ENCODE results near the gene KBTBD13. TPM values are rescaled to one million over a fixed set of nuclear protein-coding genes. Genes with fewer than 3 reads are reported as not detected.
"Not testable (repeated sequence)": the region's sequence is repeated elsewhere in the genome, so short reads cannot be mapped to it uniquely, and the experiment has no call there.

Gene KBTBD13
- total RNA-seq, 1 donor from 2014 or later = not detected

DNA sequence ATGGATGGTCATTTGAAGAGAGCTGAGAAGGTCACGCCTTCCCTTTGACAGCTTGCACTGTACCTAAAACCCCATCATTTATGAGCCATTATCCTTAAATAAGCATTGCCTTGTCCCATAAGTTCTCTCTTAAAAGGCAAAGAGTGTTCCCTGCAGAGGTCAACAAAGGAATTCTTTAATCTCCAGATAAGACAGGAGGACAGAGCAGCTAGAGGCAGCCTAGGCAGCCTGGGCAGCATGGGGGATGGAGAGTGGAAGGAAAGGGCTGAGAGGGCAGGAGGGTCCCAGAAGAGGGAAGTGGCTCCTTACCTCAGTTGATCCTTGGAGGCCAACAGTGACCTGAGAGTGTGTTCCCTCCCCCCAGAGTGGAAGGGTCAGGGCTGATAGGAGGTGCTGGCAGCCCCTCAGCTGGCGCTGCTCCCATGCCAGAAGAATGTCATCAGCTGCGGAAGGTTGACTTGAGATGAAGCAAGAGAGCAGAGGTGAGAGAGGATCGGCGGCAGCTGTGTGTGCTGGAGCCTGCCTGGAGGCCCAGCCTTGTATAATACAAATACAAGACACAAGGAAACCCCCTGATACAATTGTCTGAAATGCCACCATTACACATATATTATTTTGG is 12.8 kb downstream of the KBTBD13 start:
- no peak for ATAC-seq

DNA sequence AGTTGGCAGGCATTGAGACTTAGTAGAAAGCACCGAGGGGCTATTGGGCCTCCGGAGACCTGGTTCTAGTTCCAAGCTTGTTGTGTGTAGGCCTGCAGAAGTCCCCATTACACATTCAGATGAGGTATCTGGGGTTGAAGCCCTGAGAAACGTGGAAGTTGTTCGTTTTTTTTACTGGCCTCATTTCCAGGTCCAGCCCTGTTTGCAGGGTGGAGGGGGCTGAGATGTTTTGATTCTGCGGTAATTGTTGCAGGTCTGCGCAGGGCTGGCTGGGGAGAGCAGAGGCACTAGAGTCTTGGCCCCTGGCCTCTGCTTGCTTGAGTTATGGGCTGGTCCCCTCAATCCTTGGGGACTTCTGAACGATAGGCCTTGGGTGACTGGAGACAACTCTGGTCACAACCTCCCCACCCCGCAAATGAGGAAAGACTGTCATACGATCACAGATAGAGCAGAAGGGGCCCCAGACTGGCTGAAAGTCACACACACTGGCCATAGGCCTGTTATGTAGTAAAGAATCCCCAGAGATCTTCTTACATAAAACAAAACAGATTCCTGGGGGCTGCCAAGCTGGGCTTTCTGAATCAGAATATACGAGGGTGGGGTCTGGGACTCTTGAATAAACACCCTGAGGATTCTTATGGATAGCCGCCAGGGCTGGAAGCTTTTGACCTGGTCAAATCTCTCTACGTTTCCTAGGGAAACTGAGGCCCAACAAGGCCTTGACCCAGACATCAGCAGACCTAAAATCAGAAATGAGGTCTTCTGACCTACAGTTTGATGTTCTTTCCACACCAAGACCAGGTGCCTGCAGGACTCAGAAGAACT is 15.6 kb downstream of the KBTBD13 start:
- no peak for ATAC-seq

DNA sequence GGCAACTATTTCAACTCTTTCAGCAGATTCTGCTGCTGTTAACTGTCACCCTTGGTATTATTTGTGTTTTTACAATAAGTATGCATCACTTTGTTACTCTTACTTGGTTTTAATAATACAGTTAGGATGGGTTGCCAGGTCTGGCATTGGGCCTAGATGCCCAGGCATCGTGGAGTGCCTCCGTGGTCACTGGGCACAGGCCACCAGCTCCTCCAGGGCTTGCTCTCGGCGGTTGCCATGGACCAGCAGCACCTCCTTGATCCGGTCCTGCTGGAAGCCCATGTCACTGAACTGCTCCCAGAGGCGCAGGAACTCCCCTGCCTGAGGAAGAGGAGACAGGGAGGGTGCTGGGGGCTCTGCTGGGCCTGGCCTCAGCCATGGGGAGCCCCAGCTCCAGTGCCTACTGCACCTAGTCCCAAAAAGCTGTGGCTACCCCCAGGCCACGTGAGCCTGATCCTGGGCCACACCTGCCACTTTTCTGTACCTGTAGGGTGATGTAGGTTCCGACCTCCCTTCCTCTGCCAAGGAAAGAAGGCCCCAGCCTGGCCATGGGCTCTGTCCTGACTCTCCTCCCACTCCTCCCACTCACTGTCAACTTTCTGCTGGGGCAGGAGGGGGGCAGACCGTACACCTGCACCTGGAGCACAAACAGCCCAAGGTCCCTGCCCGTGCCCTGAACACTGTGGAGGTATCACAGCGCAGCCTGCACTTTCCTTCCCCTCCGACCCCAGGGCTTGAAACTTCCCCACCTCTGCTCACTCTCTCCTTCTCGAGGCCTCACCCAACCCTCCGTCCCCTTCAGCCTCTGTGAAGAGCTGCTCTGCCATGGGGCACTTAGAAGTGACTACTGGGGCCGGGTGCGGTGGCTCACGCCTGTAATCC is 16.6 kb downstream of the KBTBD13 start:
- no peak for ATAC-seq

DNA sequence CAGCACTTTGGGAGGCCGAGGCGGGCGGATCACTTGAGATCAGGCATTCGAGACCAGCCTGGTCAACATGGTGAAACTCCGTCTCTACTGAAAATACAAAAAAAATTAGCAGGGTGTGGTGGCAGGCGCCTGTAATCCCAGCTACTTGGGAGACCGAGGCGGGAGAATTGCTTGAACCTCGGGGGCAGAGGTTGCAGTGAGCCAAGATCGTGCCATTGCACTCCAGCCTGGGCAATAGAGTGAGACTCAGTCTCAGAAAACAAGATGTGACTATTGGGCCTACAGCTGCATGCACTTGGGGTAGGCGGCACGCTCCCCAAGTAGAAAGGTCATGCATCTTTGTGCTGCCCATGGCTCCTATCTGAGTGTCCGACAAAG is 17.2 kb downstream of the KBTBD13 start:
- ATAC-seq = not testable (repeated sequence)

DNA sequence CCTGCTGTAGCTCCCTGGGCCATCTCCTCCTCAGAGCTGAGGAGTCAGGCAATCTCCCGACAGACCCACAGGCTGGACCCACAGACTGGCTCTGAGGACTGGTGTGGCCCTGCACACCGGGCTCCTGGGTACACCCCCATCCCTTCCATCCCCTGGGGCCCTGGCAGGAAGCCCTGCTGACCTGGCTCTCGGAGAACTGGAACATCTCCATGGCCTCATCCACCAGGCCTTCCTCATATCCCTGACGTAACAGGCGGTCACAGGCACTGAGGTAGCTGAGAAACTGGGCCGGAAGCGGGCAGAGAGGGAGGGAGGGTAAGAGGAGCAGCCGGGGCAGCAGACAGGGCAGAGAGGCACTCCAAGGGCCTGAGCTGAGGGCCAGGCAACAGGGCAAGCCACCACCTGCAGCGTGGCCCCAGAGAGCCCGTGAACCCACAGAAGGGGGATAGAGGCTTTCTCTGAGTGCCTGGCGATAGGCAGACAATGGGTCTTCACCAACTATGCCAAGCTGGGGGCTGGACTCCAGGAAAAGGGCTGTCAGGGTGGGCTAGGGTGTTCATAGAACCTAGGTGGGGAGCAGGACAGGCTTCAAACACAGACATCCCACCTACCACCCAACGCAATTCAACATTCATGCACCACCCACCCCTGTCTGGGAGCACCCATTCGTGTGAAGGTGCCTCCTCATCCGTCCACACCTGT is 17.9 kb downstream of the KBTBD13 start:
- ATAC-seq = no peak

DNA sequence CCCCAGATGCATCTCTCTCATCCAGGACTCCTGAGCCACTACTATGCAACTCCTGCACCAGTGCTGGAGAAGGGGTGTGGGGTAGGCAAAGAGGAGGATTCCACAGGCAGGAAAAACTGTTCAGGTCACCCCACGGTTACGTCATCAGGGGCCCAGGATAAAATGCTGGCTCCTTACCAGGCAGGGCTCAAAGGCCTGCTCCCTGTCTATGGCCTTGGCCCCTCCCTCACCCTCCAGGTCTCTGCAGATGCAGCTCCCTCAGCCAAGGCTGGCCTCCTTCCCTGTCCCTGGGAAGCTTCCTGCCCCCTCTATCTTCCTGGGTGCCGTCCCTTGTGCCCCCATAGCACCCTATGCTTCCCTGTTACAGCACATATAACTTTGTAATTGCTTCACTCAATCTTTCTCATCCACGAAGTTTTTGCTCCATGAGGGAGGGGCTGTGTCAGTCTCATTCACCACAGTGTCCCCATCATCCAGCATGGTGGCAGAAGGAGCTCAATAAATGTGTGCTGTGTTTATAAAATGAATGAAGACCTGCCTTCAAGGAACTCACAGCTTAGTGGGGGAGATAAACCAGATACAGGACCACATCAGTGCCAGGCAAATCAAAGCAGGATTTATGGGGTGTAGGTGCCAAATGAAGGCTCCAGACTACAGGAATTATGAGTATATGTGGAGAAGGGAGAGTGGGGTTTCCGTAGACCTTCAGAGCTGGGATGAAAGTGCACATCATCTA is 18.6 kb downstream of the KBTBD13 start:
- ATAC-seq = peak; percentile 22

DNA sequence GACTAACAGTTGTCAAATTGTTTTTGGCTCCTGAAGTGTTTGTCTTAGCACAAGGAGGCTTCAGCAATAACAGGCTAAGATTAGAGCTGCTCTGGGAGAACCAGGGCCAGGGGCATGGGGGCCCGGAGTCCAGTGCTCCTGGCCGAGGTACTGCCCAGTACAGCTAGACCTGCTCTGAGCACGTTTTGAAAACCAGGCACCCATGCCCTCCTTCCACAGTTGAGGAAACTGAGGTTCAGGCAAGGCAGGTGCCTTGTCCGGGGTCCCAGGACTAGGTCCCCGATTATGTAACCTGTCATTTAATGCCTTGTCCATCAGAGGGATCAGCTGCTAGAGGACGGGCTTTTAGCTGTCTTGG is 19.2 kb downstream of the KBTBD13 start:
- ATAC-seq = no peak

DNA sequence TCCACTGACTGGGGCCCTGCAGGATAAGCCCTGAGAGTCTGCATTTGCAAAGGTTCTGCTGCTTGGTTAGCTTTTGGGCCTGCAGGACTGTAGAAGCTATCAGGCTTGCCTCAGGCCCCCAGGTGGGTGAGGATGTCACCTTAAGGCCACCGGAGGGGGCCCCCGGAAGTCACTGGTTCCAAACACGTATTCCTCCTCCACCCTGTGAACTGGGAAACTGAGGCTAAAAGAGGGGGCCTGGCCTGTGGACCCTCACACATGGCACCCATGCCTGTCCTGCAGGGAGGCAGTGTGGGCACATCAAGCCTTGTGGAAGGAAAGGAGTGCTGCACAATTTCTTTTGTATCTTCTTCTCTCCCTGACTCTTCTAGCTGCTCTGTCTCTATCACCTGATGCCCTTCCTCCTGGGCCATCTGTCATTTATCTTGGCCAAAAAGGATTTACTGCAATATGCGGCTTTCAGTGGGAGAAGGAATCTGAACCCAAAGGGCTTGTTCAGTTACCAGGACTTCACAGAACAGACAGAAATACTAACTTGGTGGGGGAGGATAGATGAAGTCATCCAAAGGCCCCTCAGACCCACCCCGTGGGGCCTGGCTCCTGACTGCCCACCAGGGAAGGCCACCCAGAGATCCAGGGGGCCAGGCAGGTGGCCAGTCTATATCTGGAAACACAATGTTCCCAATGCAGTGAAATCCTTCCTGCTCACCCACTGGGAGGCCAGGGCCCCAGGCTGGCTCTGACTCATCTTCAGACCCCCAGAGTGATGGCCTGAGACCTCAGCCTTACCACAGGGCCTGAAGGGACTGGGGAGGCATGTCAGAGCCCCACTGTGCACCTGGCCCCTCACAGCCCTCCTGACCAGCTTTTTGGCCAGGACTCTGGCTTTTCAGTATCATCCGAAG is 20.2 kb downstream of the KBTBD13 start:
- no peak for ATAC-seq

DNA sequence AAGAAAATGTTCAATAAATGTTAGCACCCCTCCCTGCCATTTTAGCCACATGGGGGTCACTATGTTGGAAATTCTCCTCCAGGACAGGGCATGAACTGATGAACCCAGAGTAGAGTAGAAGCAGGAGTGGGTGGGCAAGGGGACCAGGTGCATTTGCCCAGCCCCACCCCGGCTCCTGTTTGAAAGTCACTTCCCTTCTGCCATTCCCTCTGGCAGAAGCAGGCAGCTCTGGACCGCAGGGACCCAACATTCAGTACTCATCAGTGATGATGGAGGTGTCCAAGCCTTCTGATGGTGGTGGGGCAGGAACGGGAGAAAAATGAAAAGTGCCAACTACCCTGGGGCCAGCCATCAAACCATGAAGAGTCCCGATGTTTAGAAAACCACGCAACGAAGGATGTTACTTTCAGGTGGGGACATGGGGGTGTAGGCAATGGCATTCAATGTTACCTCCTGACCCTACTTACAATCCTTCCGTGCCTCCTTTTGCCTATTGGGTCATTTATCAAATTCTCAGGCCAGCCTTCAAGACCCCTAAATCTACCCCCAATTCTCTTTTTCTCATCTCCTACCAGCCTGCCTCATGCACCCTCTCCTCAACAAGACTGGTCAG is 21.2 kb downstream of the KBTBD13 start:
- no peak for ATAC-seq

DNA sequence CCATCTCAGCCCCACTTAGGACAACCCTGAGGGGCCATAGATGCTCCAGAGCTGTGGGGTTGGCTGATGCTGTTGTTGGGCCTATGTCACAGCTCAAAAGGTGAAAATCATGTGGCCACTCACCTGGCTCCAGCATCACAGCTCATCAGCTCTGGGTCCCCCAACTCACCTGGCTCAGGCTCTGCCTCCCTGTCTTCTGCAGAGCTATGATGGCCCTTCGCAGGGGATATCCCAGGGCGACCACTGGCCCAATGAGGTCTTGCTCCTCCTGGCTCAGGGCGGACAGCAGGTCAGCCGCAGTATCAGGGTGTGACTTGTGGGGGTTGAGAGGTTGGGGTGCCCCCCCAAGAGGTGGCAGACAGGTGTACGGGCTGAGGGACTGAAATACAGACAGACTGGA is 22.8 kb downstream of the KBTBD13 start:
- ATAC-seq = no peak

DNA sequence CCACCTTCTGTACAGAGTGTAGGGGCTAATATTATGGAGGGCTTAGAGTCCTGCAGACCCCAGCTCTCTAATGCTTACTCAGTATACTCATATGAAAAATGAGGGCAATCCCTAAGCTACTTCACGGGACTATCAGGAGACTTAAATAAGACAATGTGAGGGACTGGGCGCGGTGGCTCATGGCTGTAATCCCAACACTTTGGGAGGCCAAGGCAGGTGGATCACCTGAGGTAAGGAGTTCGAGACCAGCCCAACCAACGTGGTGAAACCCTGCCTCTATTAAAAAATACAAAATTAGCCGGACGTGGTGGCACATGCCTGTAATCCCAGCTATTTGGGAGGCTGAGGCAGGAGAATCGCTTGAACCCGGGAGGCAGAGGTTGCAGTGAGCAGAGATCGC is 23.3 kb downstream of the KBTBD13 start:
- not testable (repeated sequence) for ATAC-seq

DNA sequence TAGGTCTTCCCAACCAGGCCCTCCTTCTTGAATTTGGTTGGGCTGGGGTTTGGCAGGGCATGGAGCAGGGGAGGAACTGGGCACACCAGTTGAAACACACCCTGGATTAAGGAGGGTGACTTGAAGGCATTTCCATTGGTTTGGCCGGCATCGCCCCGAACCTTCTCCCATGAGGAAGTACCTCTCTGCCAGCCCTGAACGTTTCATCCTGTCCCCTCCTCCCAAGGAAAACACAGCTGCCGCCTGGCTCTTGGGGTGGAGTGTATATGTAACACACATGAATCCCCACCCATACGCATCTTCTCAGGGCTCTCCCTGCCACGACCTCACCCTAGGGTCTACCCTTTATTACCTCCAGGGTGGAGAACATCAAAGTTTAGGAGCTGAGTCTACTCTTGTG is 23.9 kb downstream of the KBTBD13 start:
- peak; percentile 83 for ATAC-seq

DNA sequence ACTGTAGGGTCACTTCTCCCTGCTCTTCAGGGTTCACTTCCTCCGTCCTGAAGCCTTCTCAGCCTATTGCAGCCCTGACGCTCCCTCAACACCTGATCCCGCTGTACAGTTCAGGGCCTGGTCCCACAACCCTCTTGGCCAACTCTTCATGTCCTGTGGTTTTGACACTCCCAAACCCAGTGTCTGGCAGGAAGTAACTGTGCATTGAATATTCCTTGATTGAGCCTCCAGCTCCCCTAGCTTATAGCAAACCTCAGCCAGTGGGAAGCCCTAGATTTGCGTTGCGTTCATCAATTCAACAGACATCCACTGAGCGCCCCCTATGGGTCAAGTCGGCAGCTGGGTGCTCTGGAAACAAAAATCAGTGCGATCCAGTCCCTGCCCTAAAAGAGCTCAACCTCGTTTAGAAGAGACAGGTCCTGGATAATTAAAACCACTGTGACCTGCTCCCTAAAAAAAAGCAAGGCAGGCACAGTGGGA is 24.9 kb downstream of the KBTBD13 start:
- ATAC-seq = peak; percentile 57

DNA sequence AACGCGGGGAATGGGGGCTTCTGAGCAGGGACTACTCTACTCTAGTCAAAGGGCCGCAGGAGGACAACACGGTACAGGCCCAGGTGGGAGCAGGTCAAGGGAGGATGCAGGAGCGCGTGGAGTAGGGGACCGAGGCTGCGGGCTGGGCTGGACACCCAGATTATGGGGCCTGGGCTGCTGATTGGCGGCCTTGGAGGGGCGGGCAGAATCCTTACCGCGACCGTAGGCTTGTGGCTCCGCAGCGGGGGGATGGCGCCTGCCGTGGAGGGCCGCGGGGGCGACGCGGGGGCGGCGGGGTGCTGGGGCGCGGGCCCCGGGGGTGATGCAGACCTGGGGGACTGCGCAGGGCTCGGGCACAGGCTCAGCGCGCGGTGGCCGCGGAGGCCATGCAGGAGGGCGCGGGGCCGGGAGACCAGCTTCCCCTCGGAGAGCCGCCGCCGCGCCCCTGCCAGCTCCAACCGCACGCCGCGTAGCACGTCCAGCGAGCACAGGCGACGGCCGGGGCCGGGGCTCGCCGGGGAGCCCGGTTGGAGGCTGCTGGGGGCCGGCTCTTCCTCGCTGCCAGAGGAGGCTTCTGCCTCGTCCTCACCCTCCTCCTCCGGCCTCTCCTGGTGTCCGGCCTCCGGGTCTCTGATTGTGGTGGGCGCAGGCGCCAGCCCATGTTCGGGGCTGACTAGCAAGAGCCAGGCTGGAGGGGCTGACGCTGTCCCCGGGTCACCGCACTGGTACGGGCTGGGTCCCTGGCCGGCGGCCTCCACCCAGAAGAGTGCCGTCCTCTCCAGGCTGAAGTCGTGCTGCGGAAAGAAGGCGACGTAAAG is 25.6 kb downstream of the KBTBD13 start:
- ATAC-seq = no peak

DNA sequence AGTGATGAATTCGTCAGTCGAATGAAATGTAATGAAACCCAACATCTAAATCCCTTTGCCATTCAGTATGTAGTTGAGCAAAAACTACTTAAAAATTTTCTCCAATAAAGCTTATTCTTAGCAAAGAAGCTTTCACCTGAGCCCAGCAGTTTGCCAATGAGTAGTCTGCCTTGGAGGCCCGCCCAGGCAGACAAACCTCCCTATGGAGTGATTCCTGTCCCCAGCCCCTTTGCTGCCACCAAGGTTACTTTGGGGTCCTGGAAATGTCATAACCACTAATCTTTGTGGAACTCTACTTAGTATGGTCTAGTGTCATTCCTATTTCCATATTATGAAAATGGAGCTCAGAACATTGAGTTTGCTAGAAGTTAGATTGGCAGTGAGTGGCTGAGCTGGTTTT is 26.4 kb downstream of the KBTBD13 start:
- ATAC-seq = no peak

DNA sequence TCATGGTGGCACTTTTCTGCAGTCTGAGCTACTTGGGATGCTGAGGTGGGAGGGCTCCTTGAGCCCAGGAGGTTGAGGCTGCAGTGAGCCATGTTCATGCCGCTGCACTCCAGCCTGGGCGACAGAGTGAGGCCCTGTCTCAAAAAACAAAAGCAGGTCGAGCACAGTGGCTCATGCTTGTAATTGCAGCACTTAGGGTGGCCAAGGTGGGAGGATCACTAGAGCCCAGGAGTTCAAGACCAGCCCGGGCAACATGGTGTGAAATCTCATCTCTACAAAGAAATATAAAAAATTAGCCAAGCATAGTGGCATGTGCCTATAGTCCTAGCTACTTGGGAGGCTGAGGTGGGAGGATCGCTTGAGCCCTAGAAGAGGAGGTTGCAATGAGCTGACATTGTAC is 28.5 kb downstream of the KBTBD13 start:
- no peak for ATAC-seq

DNA sequence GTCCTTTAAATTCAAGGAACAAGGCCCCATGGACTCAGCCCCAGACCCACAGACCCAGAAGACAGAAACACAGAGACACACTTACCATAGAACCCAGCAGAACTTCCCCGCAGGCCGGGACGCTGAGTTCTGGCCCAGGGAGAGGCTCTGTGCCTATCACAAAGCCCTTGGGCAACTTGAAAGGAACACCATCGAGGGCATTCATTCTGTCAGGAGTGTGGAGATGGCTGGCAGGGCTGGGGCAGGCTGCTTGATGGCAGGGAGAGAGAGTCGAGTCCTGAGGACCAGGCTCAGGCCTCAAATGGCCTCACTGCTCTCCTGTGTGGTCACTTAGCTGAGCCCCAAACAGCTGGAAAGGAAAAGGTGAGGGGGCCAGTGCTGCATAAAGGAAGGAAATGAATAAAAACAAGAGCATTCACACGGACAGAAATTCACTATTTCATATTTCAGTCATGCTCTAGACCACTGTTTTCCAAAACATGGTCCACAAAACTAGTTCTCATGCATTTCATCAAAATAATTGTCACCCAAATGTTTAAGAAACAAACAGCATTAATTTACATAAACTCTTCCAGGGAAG is 29.6 kb downstream of the KBTBD13 start:
- no peak for ATAC-seq

DNA sequence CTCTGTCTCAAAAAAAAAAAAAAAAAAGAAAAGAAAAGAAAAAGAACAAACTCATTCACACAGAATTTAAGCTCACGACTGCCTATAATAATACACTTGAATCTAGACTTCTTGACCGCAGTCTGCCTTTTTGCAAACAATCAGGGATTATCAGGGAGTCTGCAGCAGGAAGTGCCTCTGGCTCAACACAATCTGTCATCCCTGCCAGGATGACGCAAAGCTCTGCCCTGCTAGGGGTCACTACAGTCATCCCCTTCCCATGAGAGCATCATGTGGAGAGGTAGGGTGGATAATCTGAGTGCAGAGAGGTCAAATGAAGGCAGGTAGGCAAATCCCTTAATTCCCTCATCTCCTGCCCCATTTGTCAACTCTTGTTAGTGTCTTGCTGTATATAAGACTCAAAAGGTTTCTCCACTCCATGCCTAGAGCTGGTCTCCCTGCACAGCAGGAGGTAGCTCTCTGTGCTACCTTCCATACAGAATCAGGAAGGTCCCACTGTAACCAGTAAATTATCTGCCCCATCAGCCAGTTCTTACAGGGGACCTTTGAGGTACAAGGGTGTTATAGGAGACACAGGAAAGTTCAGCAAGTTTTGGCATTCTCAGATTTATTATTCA is 34.2 kb downstream of the KBTBD13 start:
- peak; percentile 92 for ATAC-seq

DNA sequence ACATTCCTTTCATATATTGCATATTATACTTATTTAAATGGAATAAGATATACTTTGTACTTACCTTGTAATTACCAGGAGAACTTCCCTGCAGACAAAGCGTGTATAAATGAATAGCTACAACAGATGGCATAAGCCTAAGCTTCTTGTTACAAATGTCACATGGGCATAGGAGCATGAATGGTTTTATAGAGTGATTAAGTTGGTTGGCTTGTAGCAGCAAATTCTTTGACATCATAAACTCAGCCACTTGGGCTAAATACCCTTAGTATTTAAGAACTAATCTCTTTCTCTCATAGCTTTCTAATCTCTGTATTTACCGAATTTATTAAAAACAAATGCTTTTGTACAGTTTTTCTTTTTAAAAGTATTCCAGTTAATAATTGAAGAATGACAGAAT is 38.5 kb downstream of the KBTBD13 start, which contains the start of gene UBAP1L:
TSS of gene UBAP1L (minus strand) at position 115 of the 400 bp plus-strand sequence. CDS start 8,985 bp downstream, outside the sequence.
- ATAC-seq = no peak

Measured in esophagus mucosa (tissue), 1 donor.